ENCODE data around the gene STXBP6. TPM values are rescaled to one million over a fixed set of nuclear protein-coding genes. Genes with fewer than 3 reads are reported as not detected.

Gene STXBP6
- polyA plus RNA-seq, 1 donor from 2014 or later, result 14.6 TPM

DNA sequence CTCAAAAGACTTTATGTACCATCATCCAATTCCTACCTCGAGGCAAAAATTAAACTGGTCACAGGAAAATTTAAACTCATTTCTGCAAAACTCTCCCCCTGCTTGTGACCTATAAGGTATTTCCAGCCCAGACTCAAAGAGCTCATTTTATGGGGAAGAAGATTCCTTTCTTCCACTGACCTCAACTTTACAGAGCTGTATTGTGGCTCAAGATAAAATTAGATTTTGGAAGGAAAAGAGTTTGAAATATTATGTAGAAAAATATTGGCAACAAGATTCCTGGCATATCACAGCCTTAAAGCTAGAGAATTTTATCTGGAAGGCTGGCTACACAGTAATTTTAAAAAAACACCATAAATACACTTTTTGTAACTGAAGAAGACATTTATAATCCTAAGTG, 91.7 kb downstream of the STXBP6 start:
- no peak for TF ChIP-seq POLR2AphosphoS5 (IDR thresholded peaks at IDR 0.05)
- TF ChIP-seq EP300 (conservative IDR thresholded peaks at IDR 0.05; ENCODE audit: poor library complexity, severe bottlenecking), result no peak
- TF ChIP-seq TAF1 (IDR thresholded peaks at IDR 0.05; ENCODE audit: low read depth), result no peak
- TF ChIP-seq, protein P1, sequence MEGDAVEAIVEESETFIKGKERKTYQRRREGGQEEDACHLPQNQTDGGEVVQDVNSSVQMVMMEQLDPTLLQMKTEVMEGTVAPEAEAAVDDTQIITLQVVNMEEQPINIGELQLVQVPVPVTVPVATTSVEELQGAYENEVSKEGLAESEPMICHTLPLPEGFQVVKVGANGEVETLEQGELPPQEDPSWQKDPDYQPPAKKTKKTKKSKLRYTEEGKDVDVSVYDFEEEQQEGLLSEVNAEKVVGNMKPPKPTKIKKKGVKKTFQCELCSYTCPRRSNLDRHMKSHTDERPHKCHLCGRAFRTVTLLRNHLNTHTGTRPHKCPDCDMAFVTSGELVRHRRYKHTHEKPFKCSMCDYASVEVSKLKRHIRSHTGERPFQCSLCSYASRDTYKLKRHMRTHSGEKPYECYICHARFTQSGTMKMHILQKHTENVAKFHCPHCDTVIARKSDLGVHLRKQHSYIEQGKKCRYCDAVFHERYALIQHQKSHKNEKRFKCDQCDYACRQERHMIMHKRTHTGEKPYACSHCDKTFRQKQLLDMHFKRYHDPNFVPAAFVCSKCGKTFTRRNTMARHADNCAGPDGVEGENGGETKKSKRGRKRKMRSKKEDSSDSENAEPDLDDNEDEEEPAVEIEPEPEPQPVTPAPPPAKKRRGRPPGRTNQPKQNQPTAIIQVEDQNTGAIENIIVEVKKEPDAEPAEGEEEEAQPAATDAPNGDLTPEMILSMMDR (IDR thresholded peaks at IDR 0.05; ENCODE audit: poor library complexity, severe bottlenecking), result no peak
- TF ChIP-seq RAD21 (conservative IDR thresholded peaks at IDR 0.05), result no peak
- TF ChIP-seq, protein P2, sequence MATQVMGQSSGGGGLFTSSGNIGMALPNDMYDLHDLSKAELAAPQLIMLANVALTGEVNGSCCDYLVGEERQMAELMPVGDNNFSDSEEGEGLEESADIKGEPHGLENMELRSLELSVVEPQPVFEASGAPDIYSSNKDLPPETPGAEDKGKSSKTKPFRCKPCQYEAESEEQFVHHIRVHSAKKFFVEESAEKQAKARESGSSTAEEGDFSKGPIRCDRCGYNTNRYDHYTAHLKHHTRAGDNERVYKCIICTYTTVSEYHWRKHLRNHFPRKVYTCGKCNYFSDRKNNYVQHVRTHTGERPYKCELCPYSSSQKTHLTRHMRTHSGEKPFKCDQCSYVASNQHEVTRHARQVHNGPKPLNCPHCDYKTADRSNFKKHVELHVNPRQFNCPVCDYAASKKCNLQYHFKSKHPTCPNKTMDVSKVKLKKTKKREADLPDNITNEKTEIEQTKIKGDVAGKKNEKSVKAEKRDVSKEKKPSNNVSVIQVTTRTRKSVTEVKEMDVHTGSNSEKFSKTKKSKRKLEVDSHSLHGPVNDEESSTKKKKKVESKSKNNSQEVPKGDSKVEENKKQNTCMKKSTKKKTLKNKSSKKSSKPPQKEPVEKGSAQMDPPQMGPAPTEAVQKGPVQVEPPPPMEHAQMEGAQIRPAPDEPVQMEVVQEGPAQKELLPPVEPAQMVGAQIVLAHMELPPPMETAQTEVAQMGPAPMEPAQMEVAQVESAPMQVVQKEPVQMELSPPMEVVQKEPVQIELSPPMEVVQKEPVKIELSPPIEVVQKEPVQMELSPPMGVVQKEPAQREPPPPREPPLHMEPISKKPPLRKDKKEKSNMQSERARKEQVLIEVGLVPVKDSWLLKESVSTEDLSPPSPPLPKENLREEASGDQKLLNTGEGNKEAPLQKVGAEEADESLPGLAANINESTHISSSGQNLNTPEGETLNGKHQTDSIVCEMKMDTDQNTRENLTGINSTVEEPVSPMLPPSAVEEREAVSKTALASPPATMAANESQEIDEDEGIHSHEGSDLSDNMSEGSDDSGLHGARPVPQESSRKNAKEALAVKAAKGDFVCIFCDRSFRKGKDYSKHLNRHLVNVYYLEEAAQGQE (IDR thresholded peaks at IDR 0.05; ENCODE audit: borderline replicate concordance), result no peak
- TF ChIP-seq MXI1 (conservative IDR thresholded peaks at IDR 0.05; ENCODE audit: poor library complexity, severe bottlenecking), result no peak
- TF ChIP-seq EZH2 (IDR thresholded peaks at IDR 0.05; ENCODE audit: borderline replicate concordance, insufficient read depth, low read length, poor library complexity, severe bottlenecking), result no peak
- TF ChIP-seq SMC3 (conservative IDR thresholded peaks at IDR 0.05; ENCODE audit: poor library complexity), result no peak
- Histone ChIP-seq H3F3A (ENCODE audit: insufficient read depth, low read length, poor library complexity, severe bottlenecking) (no peaks in the 10 kb centered on the region), H3K27me3 (ENCODE audit: insufficient read depth, low read depth, low read length) (no peaks in the 10 kb centered on the region), H3K27ac (ENCODE audit: low read length) (no peak overlapping the region), H2AFZ (ENCODE audit: low read depth, low read length) (no peak overlapping the region), H3K4me2 (ENCODE audit: low read length) (no peak overlapping the region), H3K9me3 (ENCODE audit: low read length) (no peaks in the 10 kb centered on the region), H3K9ac (ENCODE audit: low read length) (no peak overlapping the region), H3K79me2 (replicated peaks; ENCODE audit: insufficient read depth, low read length) (no peaks in the 10 kb centered on the region), H3K36me3 (ENCODE audit: insufficient read depth, low read length) (no peaks in the 10 kb centered on the region), H4K20me1 (ENCODE audit: insufficient read depth) (no peaks in the 10 kb centered on the region), H3K9me2 (ENCODE audit: insufficient read depth, low read length) (no peaks in the 10 kb centered on the region), H3K4me3 (ENCODE audit: low read length) (no peak overlapping the region)

DNA sequence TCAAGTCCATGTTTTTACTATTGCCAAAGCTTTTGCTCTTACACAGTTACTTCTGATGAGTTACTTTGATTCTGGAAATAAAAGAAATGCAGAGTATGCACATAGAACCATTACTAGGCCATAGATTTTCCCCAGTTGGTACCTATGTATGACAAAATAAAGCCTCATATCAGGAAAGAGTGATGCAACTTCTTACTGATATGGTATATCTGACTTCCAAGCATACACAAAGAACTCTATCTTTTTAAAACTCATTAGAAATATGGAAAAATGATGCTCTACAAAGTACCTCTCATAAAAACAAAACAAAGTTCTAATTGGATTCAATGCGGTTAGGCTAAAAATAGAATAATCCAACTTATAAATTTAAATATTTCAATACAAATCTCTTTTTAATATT, 92.1 kb downstream of the STXBP6 start:
- H3K36me3 ChIP-seq (ENCODE audit: insufficient read depth, low read length), result no peaks in the 10 kb centered on the region
- no peak overlapping the region for H2AFZ ChIP-seq (ENCODE audit: low read depth, low read length)
- TF ChIP-seq EZH2 (IDR thresholded peaks at IDR 0.05; ENCODE audit: borderline replicate concordance, insufficient read depth, low read length, poor library complexity, severe bottlenecking) (no peak), TAF1 (IDR thresholded peaks at IDR 0.05; ENCODE audit: low read depth) (no peak), MXI1 (conservative IDR thresholded peaks at IDR 0.05; ENCODE audit: poor library complexity, severe bottlenecking) (no peak), SMC3 (conservative IDR thresholded peaks at IDR 0.05; ENCODE audit: poor library complexity) (no peak), EP300 (conservative IDR thresholded peaks at IDR 0.05; ENCODE audit: poor library complexity, severe bottlenecking) (no peak), POLR2AphosphoS5 (IDR thresholded peaks at IDR 0.05) (no peak), RAD21 (conservative IDR thresholded peaks at IDR 0.05) (no peak)
- TF ChIP-seq, protein P1 (IDR thresholded peaks at IDR 0.05; ENCODE audit: poor library complexity, severe bottlenecking), result no peak
- TF ChIP-seq, protein P2 (IDR thresholded peaks at IDR 0.05; ENCODE audit: borderline replicate concordance), result no peak
- no peaks in the 10 kb centered on the region for H3K9me2 ChIP-seq (ENCODE audit: insufficient read depth, low read length)
- H3K9ac ChIP-seq (ENCODE audit: low read length), result no peak overlapping the region
- H3K27ac ChIP-seq (ENCODE audit: low read length), result no peak overlapping the region
- no peaks in the 10 kb centered on the region for H3F3A ChIP-seq (ENCODE audit: insufficient read depth, low read length, poor library complexity, severe bottlenecking)
- H3K4me2 ChIP-seq (ENCODE audit: low read length), result no peak overlapping the region
- no peaks in the 10 kb centered on the region for H3K27me3 ChIP-seq (ENCODE audit: insufficient read depth, low read depth, low read length)
- H3K4me3 ChIP-seq (ENCODE audit: low read length), result no peak overlapping the region
- H3K9me3 ChIP-seq (ENCODE audit: low read length), result no peaks in the 10 kb centered on the region
- no peaks in the 10 kb centered on the region for H4K20me1 ChIP-seq (ENCODE audit: insufficient read depth)
- H3K79me2 ChIP-seq (replicated peaks; ENCODE audit: insufficient read depth, low read length), result no peaks in the 10 kb centered on the region

Data from neural cell (in vitro differentiated cells).